Measurements from ENCODE around the gene CHP1. TPM values are rescaled to one million over a fixed set of nuclear protein-coding genes. Genes with fewer than 3 reads are reported as not detected.
A peak's percentile ranks its signal among the peaks of the same experiment; 100 is the strongest.
"Not testable (repeated sequence)": the region's sequence is repeated elsewhere in the genome, so short reads cannot be mapped to it uniquely, and the experiment has no call there.

The CHP1 gene
- total RNA-seq, 3 donors from 2014 or later (not counting 1 experiment from before 2014, with no cell fraction given): 50.7 to 55.9 (median 51.3) TPM

DNA sequence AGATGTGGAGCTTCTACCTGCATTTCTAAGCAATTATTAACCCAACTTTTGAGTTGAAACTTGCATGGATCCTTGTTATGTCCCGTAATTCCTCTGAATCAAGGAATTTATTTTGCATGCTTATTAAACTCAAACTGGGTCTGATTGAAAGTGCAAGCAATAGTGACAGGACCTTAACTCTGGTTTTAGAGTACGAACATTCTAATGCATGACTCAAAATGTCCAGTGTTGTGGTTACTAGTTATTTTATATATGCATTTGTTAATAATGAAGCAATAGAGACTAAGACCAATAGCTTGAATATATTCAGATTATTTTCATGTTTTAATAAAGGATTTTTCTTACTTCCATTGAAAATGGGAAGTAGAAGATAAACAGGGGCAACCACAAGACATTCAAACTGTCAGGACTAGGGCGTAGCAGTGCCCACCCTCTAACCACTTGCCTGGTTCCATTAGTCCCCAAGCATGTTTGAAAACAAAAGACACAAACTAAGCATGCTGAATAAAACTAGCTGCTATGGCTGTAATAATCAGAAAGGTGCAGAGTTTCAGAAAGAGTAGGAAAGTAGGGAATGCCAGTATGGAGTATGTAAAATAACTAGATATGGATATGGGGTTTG lies 73.2 kb downstream of the CHP1 start:
- Mint-ChIP-seq H3K27me3 (ENCODE audit: low read depth in 2 of 2) (no peaks in the 10 kb centered on the region), H3K9me3 (no peaks in the 10 kb centered on the region), H3K36me3 (no peaks in the 10 kb centered on the region), H3K4me1 (peaks cover 0 to 5% of the 10 kb centered on the region in 2 donors), H3K27ac (peak overlapping the region in 1 of 2 donors; percentile 59), H3K4me3 (no peak overlapping the region)
- Histone ChIP-seq H3K9me3 (ENCODE audit: control insufficient read depth, insufficient read depth, low read length) (no peaks in the 10 kb centered on the region), H3K27me3 (ENCODE audit: control insufficient read depth, insufficient read depth, low read length) (no peaks in the 10 kb centered on the region), H3K4me1 (ENCODE audit: control insufficient read depth, insufficient read depth, low read length) (no peaks in the 10 kb centered on the region), H3K27ac (ENCODE audit: low read length) (no peak overlapping the region), H3K36me3 (ENCODE audit: control insufficient read depth, insufficient read depth, low read length) (peaks cover 6% of the 10 kb centered on the region), H3K4me3 (ENCODE audit: low read length) (no peak overlapping the region)
- ATAC-seq (no peak), DNase-seq (no peak)
- 72% methylated on average over 2 of the region's 3 CpGs for WGBS (ENCODE audit: insufficient coverage)
- TF ChIP-seq, protein P1, sequence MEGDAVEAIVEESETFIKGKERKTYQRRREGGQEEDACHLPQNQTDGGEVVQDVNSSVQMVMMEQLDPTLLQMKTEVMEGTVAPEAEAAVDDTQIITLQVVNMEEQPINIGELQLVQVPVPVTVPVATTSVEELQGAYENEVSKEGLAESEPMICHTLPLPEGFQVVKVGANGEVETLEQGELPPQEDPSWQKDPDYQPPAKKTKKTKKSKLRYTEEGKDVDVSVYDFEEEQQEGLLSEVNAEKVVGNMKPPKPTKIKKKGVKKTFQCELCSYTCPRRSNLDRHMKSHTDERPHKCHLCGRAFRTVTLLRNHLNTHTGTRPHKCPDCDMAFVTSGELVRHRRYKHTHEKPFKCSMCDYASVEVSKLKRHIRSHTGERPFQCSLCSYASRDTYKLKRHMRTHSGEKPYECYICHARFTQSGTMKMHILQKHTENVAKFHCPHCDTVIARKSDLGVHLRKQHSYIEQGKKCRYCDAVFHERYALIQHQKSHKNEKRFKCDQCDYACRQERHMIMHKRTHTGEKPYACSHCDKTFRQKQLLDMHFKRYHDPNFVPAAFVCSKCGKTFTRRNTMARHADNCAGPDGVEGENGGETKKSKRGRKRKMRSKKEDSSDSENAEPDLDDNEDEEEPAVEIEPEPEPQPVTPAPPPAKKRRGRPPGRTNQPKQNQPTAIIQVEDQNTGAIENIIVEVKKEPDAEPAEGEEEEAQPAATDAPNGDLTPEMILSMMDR (IDR thresholded peaks at IDR 0.05): no peak
- intact Hi-C loops (cut with micrococcal nuclease): no loop called here

DNA sequence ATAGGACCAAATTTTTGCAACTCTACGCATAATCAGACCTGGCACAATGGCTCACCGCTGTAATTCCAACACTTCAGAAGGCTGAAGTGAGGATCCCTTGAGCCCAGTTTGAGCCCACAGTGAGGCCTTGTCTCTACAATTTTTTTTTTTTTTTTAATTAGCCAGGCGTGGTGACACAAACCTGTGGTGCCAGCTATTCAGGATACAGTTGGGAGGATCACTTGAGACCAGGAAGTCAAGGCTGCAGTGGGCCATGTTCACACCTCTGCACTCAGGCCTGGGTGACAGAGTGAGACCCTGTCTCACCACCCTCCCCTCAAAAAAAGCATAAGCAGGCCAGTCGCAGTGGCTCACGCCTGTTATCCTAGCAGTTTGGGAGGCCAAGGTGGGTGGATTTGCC lies 76.6 kb downstream of the CHP1 start:
- Mint-ChIP-seq H3K4me1 (no peaks in the 10 kb centered on the region), H3K27ac (no peak overlapping the region), H3K36me3 (no peaks in the 10 kb centered on the region), H3K9me3 (no peaks in the 10 kb centered on the region), H3K4me3 (no peak overlapping the region), H3K27me3 (ENCODE audit: low read depth in 2 of 2) (no peaks in the 10 kb centered on the region)
- no peaks in the 10 kb centered on the region for H3K27me3 ChIP-seq (ENCODE audit: control insufficient read depth, insufficient read depth, low read length)
- intact Hi-C loops (cut with micrococcal nuclease): no loop called here
- no peak overlapping the region for H3K27ac ChIP-seq (ENCODE audit: low read length)
- H3K4me3 ChIP-seq (ENCODE audit: low read length): no peak overlapping the region
- no peak for ATAC-seq
- 80% methylated on average over 5 of the region's 5 CpGs for WGBS (ENCODE audit: insufficient coverage)
- TF ChIP-seq, protein P1 (IDR thresholded peaks at IDR 0.05): no peak
- H3K9me3 ChIP-seq (ENCODE audit: control insufficient read depth, insufficient read depth, low read length): no peaks in the 10 kb centered on the region
- DNase-seq: no peak
- H3K4me1 ChIP-seq (ENCODE audit: control insufficient read depth, insufficient read depth, low read length): no peaks in the 10 kb centered on the region
- H3K36me3 ChIP-seq (ENCODE audit: control insufficient read depth, insufficient read depth, low read length): no peaks in the 10 kb centered on the region

DNA sequence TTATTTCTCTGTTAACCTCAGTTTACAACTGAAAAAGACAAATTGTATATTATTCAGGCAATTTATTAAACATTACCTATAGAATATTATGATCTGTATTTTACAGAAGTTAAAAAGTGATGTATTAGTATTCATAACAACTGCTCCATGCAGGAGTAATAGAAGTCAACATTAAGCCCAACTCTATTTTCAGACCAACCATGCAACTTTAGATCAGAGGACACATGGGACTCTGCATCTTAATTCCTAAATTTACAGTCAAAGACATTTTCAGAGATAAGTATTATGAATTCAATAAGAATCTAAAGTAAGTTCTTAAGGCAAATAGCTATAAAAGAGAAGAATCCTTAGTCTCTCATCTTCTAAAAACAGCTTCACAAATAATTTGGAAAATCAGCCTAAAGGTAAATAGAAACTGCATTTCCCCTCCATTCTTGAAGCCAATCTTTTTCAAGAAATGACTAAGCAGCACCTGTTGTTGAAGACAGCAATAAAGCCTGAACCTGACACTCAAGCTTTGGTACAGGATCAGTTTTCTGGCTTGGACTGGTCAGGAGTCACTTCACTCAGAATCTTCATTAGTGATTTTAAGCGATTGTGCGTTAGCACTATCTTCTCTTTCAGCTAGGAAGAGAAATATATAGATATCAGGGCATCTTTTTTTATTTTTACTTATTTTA lies 78.3 kb downstream of the CHP1 start:
- Histone ChIP-seq H3K27me3 (ENCODE audit: control insufficient read depth, insufficient read depth, low read length) (no peaks in the 10 kb centered on the region), H3K9me3 (ENCODE audit: control insufficient read depth, insufficient read depth, low read length) (no peaks in the 10 kb centered on the region), H3K4me1 (ENCODE audit: control insufficient read depth, insufficient read depth, low read length) (no peaks in the 10 kb centered on the region), H3K36me3 (ENCODE audit: control insufficient read depth, insufficient read depth, low read length) (peaks cover 2% of the 10 kb centered on the region), H3K4me3 (ENCODE audit: low read length) (no peak overlapping the region), H3K27ac (ENCODE audit: low read length) (no peak overlapping the region)
- H3K4me1 Mint-ChIP-seq: no peaks in the 10 kb centered on the region
- no peak overlapping the region for H3K4me3 Mint-ChIP-seq
- no peaks in the 10 kb centered on the region for H3K27me3 Mint-ChIP-seq (ENCODE audit: low read depth in 2 of 2)
- intact Hi-C loops (cut with micrococcal nuclease): no loop called here
- H3K27ac Mint-ChIP-seq: no peak overlapping the region
- H3K36me3 Mint-ChIP-seq: no peaks in the 10 kb centered on the region
- TF ChIP-seq, protein P1 (IDR thresholded peaks at IDR 0.05): no peak
- no CpG with 5 or more reads among the region's 2 CpGs for WGBS (ENCODE audit: insufficient coverage)
- ATAC-seq (no peak), DNase-seq (no peak)
- no peaks in the 10 kb centered on the region for H3K9me3 Mint-ChIP-seq

DNA sequence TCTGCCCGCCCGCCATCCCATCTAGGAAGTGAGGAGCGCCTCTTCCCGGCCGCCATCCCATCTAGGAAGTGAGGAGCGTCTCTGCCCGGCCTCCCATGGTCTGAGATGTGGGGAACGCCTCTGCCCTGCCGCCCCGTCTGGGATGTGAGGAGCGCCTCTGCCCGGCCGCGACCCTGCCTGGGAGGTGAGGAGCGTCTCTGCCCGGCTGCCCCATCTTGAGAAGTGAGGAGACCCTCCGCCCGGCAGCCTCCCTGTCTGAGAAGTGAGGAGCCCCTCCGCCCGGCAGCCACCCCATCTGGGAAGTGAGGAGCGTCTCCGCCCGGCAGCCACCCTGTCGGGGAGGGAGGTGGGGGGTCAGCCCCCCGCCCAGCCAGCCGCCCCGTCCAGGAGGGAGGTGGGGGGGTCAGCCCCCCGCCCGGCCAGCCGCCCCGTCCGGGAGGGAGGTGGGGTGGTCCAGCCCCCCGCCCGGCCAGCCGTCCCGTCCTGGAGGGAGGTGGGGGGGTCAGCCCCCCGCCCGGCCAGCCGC lies 89.8 kb downstream of the CHP1 start:
- intact Hi-C loops (cut with micrococcal nuclease); H3K27me3 Mint-ChIP-seq (ENCODE audit: low read depth in 2 of 2); H3K4me3 Mint-ChIP-seq: not testable (repeated sequence)

More for the DNA sequence above, 89.8 kb downstream of the CHP1 start:
- WGBS (ENCODE audit: insufficient coverage): 99% methylated on average over 22 of the region's 39 CpGs
- not testable (repeated sequence) for H3K36me3 Mint-ChIP-seq; H3K27me3 ChIP-seq (ENCODE audit: control insufficient read depth, insufficient read depth, low read length); H3K4me1 Mint-ChIP-seq; H3K9me3 Mint-ChIP-seq; H3K9me3 ChIP-seq (ENCODE audit: control insufficient read depth, insufficient read depth, low read length); H3K27ac Mint-ChIP-seq; H3K36me3 ChIP-seq (ENCODE audit: control insufficient read depth, insufficient read depth, low read length); H3K4me1 ChIP-seq (ENCODE audit: control insufficient read depth, insufficient read depth, low read length); H3K4me3 ChIP-seq (ENCODE audit: low read length); H3K27ac ChIP-seq (ENCODE audit: low read length); DNase-seq; ATAC-seq

All from natural killer cell (primary cell).